NCI-H69 (cell line): ENCODE measurements around the gene CD109.
A peak's percentile ranks its signal among the peaks of the same experiment; 100 is the strongest.
"Not testable (repeated sequence)": the region's sequence is repeated elsewhere in the genome, so short reads cannot be mapped to it uniquely, and the experiment has no call there.

Experiments used
- DNase-seq: peaks from one replicate; lab custom pipeline; 2025; lab: John Stamatoyannopoulos, UW

Gene CD109

GRCh38 chr6:73791336-73791735, 95.3 kb downstream of the CD109 start:
- no peak for DNase-seq

- no peak for DNase-seq
Measured at GRCh38 chr6:73792738-73793137, 96.7 kb downstream of the CD109 start.

GRCh38 chr6:73796881-73797280, 100.9 kb downstream of the CD109 start:
- DNase-seq, result no peak

GRCh38 chr6:73797861-73798260, 101.9 kb downstream of the CD109 start:
- DNase-seq, result no peak

GRCh38 chr6:73798592-73798991, 102.6 kb downstream of the CD109 start:
- DNase-seq, result no peak

- no peak for DNase-seq
Measured at GRCh38 chr6:73800997-73801396, 105.0 kb downstream of the CD109 start.

- DNase-seq, result no peak
Measured at GRCh38 chr6:73801652-73802268, 105.8 kb downstream of the CD109 start.

- no peak for DNase-seq
Measured at GRCh38 chr6:73802366-73802765, 106.4 kb downstream of the CD109 start.

- DNase-seq, result peak; percentile 27
Measured at GRCh38 chr6:73803562-73804241, 107.7 kb downstream of the CD109 start.

- DNase-seq, result not testable (repeated sequence)
Measured at GRCh38 chr6:73805221-73805620, 109.2 kb downstream of the CD109 start.

GRCh38 chr6:73805982-73806381, 110.0 kb downstream of the CD109 start:
- not testable (repeated sequence) for DNase-seq

- no peak for DNase-seq
Measured at GRCh38 chr6:73811706-73812105, 115.7 kb downstream of the CD109 start.

- DNase-seq, result no peak
Measured at GRCh38 chr6:73817253-73817652, 121.2 kb downstream of the CD109 start.

GRCh38 chr6:73823046-73823735, 127.2 kb downstream of the CD109 start:
- no peak for DNase-seq

- DNase-seq, result no peak
Measured at GRCh38 chr6:73823832-73824231, 127.8 kb downstream of the CD109 start.

GRCh38 chr6:73826571-73826970, 130.6 kb downstream of the CD109 start:
- no peak for DNase-seq

GRCh38 chr6:73830119-73830518, 134.1 kb downstream of the CD109 start:
- no peak for DNase-seq

GRCh38 chr6:73832313-73832712, 136.3 kb downstream of the CD109 start:
- DNase-seq, result no peak

GRCh38 chr6:73844696-73845095, 148.7 kb downstream of the CD109 start:
- DNase-seq, result not testable (repeated sequence)

- not testable (repeated sequence) for DNase-seq
Measured at GRCh38 chr6:73851048-73851447, 155.0 kb downstream of the CD109 start.

GRCh38 chr6:73854998-73855718, 159.2 kb downstream of the CD109 start:
- peak; percentile 68 for DNase-seq

GRCh38 chr6:73857341-73857890, 161.4 kb downstream of the CD109 start:
- DNase-seq, result no peak
